HCT116 (cell line): ENCODE measurements around the gene SRCIN1. TPM values are rescaled to one million over a fixed set of nuclear protein-coding genes. Genes with fewer than 3 reads are reported as not detected.

Experiments
- ATAC-seq: fragments of 200-7000 bp; cut with Tn5 transposase; 2 replicates; pipeline ENCODE4 v1.9.1; 2020; ENCODE audit warnings: mild to moderate bottlenecking, moderate library complexity
- BruUV-seq: library from RNA; stranded (reverse); fragments of 400-500 nt; replicated peaks from 2 replicates; lab custom pipeline; 2021; lab: Mats Ljungman, UMichigan
- CTCF ChIA-PET: fragments of 300-600 bp; sonication (Branson Sonifier 250); formaldehyde crosslinking; loops from one replicate; lab custom pipeline; 2021; ENCODE audit warnings: antibody characterized with exemption; lab: Charles Lee
- POLR2A ChIA-PET: fragments of 300-600, 350-600 bp; sonication (Branson Sonifier 250); formaldehyde crosslinking; loops from one replicate; lab custom pipeline; 2021; ENCODE audit warnings: antibody characterized with exemption; lab: Charles Lee
- RAD21 ChIA-PET, 2 experiments: fragments of 300-600 bp; sonication (Branson Sonifier 250); formaldehyde crosslinking; loops; one replicate each; lab custom pipeline; 2023; ENCODE audit warnings: low total read pairs in 2 of 2; ENCODE audit not compliant: uncharacterized antibody in 2 of 2, unreplicated experiment in 2 of 2, low non-redundant PET in 1 of 2; lab: Charles Lee
- DNase-seq: peaks from one replicate; pipeline ENCODE4 v3.0.0-alpha.2; 2010; ENCODE audit warnings: low read depth, low spot score
- H2AFZ ChIP-seq: fragments of 200-600 bp; shearing (Covaris generic), sonication (generic); 2 replicates; pipeline ENCODE4 v1.6.1; 2017; ENCODE audit warnings: low read depth, mixed run types, mixed read lengths, antibody characterized with exemption, low read length; ENCODE audit not compliant: poor library complexity, severe bottlenecking
- H3K27ac ChIP-seq: 2 replicates; pipeline ENCODE4 v1.5.1; 2012; ENCODE audit warnings: low read depth, low read length
- H3K27me3 ChIP-seq: fragments of 200-600 bp; sonication (generic); 2 replicates; pipeline ENCODE4 v1.6.1; 2016; ENCODE audit warnings: mixed run types, low read length, mixed read lengths; ENCODE audit not compliant: insufficient read depth
- H3K36me3 ChIP-seq, 2 experiments: fragments of 200-500 bp in 1 of 2; fragments of 200-600 bp in 1 of 2; sonication (Bioruptor generic) in 1 of 2; sonication (generic) in 1 of 2; 2 replicates each; pipeline versions ENCODE4 v1.5.1 to v1.6.1; 2014 to 2016; ENCODE audit warnings: low read length in 2 of 2, inconsistent platforms in 1 of 2, mixed read lengths in 1 of 2, mixed run types in 1 of 2; ENCODE audit not compliant: insufficient read depth in 2 of 2, control insufficient read depth in 1 of 2
- H3K4me1 ChIP-seq, 2 experiments: fragments of 200-600 bp in 1 of 2; sonication (generic) in 1 of 2; 2 replicates each; pipeline versions ENCODE4 v1.5.1 to v1.6.1; 2012 to 2017; ENCODE audit warnings: low read length in 2 of 2, inconsistent platforms in 1 of 2, mild to moderate bottlenecking in 1 of 2, mixed read lengths in 1 of 2, mixed run types in 1 of 2, moderate library complexity in 1 of 2; ENCODE audit not compliant: insufficient read depth in 2 of 2, control insufficient read depth in 1 of 2
- H3K4me2 ChIP-seq: fragments of 200-600 bp; sonication (generic); 2 replicates; pipeline ENCODE4 v1.6.1; 2017; ENCODE audit warnings: mixed run types, low read length, mixed read lengths
- H3K4me3 ChIP-seq, 2 experiments: fragments of 200-600 bp in 1 of 2; sonication (generic) in 1 of 2; replicated peaks in 1 of 2; 2 replicates each; pipeline ENCODE4 v1.5.1; 2011 to 2016; ENCODE audit warnings: low read length in 2 of 2, control low read depth in 1 of 2, low read depth in 1 of 2, mild to moderate bottlenecking in 1 of 2, mixed read lengths in 1 of 2, mixed run types in 1 of 2
- H3K79me2 ChIP-seq: fragments of 200-600 bp; sonication (generic); 2 replicates; pipeline ENCODE4 v1.6.1; 2017; ENCODE audit warnings: mild to moderate bottlenecking, mixed run types, low read length, moderate library complexity, mixed read lengths; ENCODE audit not compliant: insufficient read depth
- H3K9ac ChIP-seq: fragments of 200-600 bp; sonication (generic); 2 replicates; pipeline ENCODE4 v1.6.1; 2016; ENCODE audit warnings: low read length, mixed read lengths
- H3K9me2 ChIP-seq: fragments of 200-600 bp; sonication (generic), shearing (Covaris generic); 2 replicates; pipeline ENCODE4 v1.6.1; 2017; ENCODE audit warnings: mixed run types, mild to moderate bottlenecking, moderate library complexity; ENCODE audit not compliant: insufficient read depth
- H3K9me3 ChIP-seq, 2 experiments: fragments of 200-500 bp in 1 of 2; fragments of 200-600 bp in 1 of 2; sonication (Bioruptor generic) in 1 of 2; sonication (generic) in 1 of 2; 2 replicates each; pipeline ENCODE4 v1.6.1; 2014 to 2017; ENCODE audit warnings: low read length in 2 of 2, mixed read lengths in 2 of 2, inconsistent platforms in 1 of 2, low read depth in 1 of 2, mild to moderate bottlenecking in 1 of 2, mixed run types in 1 of 2, moderate library complexity in 1 of 2; ENCODE audit not compliant: control insufficient read depth in 1 of 2, insufficient read depth in 1 of 2
- H4K20me1 ChIP-seq: fragments of 200-600 bp; sonication (generic), shearing (Covaris generic); 2 replicates; pipeline ENCODE4 v1.6.1; 2017; ENCODE audit warnings: mixed run types, mild to moderate bottlenecking, moderate library complexity; ENCODE audit not compliant: insufficient read depth
- EGR1 ChIP-seq: IDR thresholded peaks from 2 replicates; pipeline ENCODE4 v1.6.1; 2012; ENCODE audit warnings: low read depth
- ELF1 ChIP-seq: IDR thresholded peaks from 2 replicates; pipeline ENCODE4 v1.6.1; 2012; ENCODE audit warnings: low read depth, borderline replicate concordance
- JUND ChIP-seq: IDR thresholded peaks from 2 replicates; pipeline ENCODE4 v1.6.1; 2012
- POLR2A ChIP-seq: IDR thresholded peaks from 2 replicates; pipeline ENCODE4 v1.7.0; 2011; ENCODE audit warnings: borderline replicate concordance; ENCODE audit not compliant: insufficient read depth, insufficient read length; ENCODE audit errors: extremely low read depth
- POLR2AphosphoS5 ChIP-seq: IDR thresholded peaks from 2 replicates; pipeline ENCODE4 v1.6.1; 2011; ENCODE audit warnings: mild to moderate bottlenecking, low read depth, low read length, moderate library complexity
- SP1 ChIP-seq: IDR thresholded peaks from 2 replicates; pipeline ENCODE4 v1.6.1; 2012; ENCODE audit warnings: low read depth
- ZFX ChIP-seq: fragments of 450-650 bp; IDR thresholded peaks from 2 replicates; pipeline ENCODE4 v1.6.1; 2017
- ZNF274 ChIP-seq: fragments of 200-500 bp; sonication (Bioruptor generic); IDR thresholded peaks from 2 replicates; pipeline ENCODE4 v1.6.1; 2014; ENCODE audit warnings: mild to moderate bottlenecking, low read depth, low read length, inconsistent platforms
- intact Hi-C: fragments of 100-400 bp; cut with micrococcal nuclease; formaldehyde crosslinking; loops from 2 replicates; pipeline ENCODE4 v1.10.0; 2022
- total RNA-seq: library from RNA; stranded (reverse); gene quantifications from one replicate; pipeline ENCODE4 v1.2.1, GENCODE V29; 2021; ENCODE audit not compliant: unreplicated experiment
- TF ChIP-seq, protein P1 (sequence below): IDR thresholded peaks from 2 replicates; pipeline ENCODE4 v1.6.1; 2012
- TF ChIP-seq, protein P2 (sequence below): IDR thresholded peaks from 2 replicates; pipeline ENCODE4 v1.6.1; 2011; ENCODE audit warnings: mild to moderate bottlenecking, low read length, moderate library complexity; ENCODE audit not compliant: insufficient replicate concordance; ENCODE audit errors: extremely low read depth

Gene SRCIN1
- total RNA-seq, 1 experiment from 2014 or later = 10.5 TPM

DNA sequence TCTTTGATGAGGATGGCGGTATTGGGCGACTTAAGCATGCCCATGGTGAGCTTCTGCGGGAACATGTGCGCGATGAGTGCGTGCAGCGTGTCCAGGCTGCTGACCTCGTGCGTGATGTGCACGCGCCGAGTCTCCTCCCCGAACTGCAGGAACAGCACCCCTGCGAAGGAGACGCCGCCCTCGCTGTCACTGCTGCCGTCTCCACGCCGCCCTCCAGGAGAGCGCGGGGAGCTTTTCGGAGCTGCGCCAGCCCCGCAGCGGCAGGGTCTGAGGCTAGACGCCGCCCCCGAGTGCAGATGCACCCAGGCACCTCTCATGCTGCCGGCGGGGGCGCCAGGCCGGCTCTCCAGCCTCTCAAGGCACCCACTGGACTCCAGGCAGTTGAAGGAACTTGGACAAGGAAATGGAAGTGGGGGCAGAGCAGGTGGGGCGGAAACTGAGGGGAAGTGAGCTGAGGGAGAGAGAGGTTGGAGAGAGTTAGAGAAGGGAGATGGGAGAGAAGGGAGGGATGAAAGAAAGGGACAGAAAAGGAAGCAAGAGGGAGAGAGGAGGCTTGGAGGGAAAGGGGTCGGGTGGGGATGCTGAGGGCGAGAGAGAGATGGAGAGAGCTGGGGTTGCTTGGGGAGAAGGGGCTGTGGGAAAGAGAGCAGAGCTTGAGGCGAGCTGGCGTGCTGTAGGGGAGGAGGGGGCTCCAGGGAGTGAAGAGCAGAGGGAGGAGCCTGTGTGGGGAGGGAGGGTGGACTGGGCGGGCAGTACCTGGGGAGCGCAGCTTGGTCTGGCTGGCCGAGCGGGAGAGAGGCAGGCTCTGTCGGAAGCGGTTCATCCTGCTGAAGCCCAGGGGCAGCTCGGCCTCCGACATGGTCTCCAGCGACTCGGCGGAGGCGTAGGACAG is 42.1 kb downstream of the SRCIN1 start:
- POLR2A ChIA-PET = no interaction called here
- Histone ChIP-seq H3K4me2 (no peak overlapping the region), H3K4me3 (no peak overlapping the region), H3K9me3 (no peaks in the 10 kb centered on the region), H2AFZ (no peak overlapping the region), H3K79me2 (no peaks in the 10 kb centered on the region)
- no peak for TF ChIP-seq ZFX
- TF ChIP-seq, all 23 proteins: peak for 0
- Histone ChIP-seq H3K27ac (no peak overlapping the region), H3K4me1 (peaks cover 14 to 17% of the 10 kb centered on the region in 2 experiments), H3K9ac (no peak overlapping the region), H3K27me3 (no peaks in the 10 kb centered on the region), H4K20me1 (no peaks in the 10 kb centered on the region), H3K36me3 (no peaks in the 10 kb centered on the region), H3K9me2 (no peaks in the 10 kb centered on the region)
- BruUV-seq = no TSS peak
- RAD21 ChIA-PET = interaction anchor here in 1 of 2 experiments (0.6 kb wide), 1 partner anchor 216 kb away, joined by 7 read pairs; no protein-coding TSS in a partner anchor
- CTCF ChIA-PET = no interaction called here
- DNase-seq = no peak
- intact Hi-C loops = no loop called here
- ATAC-seq = no peak

GRCh38 chr17:38562903-38563302 is 42.8 kb downstream of the SRCIN1 start:
- ChIA-PET POLR2A (no interaction called here), RAD21 (no interaction called here), CTCF (no interaction called here)
- Histone ChIP-seq H3K9me3 (no peaks in the 10 kb centered on the region), H3K27ac (no peak overlapping the region), H3K4me2 (no peak overlapping the region), H3K79me2 (no peaks in the 10 kb centered on the region), H2AFZ (no peak overlapping the region), H3K9me2 (no peaks in the 10 kb centered on the region), H3K4me1 (peaks cover 16 to 24% of the 10 kb centered on the region in 2 experiments), H3K36me3 (no peaks in the 10 kb centered on the region), H4K20me1 (no peaks in the 10 kb centered on the region), H3K27me3 (no peaks in the 10 kb centered on the region), H3K4me3 (no peak overlapping the region), H3K9ac (no peak overlapping the region)
- no TSS peak for BruUV-seq
- intact Hi-C loops = no loop called here
- ATAC-seq = no peak
- no peak for DNase-seq
- TF ChIP-seq ZNF274 (no peak), ELF1 (no peak), POLR2A (no peak), EGR1 (no peak), SP1 (no peak), JUND (no peak), POLR2AphosphoS5 (no peak)
- TF ChIP-seq, protein P1, sequence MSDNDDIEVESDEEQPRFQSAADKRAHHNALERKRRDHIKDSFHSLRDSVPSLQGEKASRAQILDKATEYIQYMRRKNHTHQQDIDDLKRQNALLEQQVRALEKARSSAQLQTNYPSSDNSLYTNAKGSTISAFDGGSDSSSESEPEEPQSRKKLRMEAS = no peak
- TF ChIP-seq, protein P2, sequence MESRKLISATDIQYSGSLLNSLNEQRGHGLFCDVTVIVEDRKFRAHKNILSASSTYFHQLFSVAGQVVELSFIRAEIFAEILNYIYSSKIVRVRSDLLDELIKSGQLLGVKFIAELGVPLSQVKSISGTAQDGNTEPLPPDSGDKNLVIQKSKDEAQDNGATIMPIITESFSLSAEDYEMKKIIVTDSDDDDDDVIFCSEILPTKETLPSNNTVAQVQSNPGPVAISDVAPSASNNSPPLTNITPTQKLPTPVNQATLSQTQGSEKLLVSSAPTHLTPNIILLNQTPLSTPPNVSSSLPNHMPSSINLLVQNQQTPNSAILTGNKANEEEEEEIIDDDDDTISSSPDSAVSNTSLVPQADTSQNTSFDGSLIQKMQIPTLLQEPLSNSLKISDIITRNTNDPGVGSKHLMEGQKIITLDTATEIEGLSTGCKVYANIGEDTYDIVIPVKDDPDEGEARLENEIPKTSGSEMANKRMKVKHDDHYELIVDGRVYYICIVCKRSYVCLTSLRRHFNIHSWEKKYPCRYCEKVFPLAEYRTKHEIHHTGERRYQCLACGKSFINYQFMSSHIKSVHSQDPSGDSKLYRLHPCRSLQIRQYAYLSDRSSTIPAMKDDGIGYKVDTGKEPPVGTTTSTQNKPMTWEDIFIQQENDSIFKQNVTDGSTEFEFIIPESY = no peak
